Ishikawa (cell line): ENCODE results near the gene KIF1C.

Experiments
- CEBPB ChIP-seq: IDR thresholded peaks from 2 replicates; pipeline ENCODE4 v1.6.1; 2012
- EP300 ChIP-seq: IDR thresholded peaks from 2 replicates; pipeline ENCODE4 v1.6.1; 2012; ENCODE audit warnings: borderline replicate concordance
- NFIC ChIP-seq: IDR thresholded peaks from 2 replicates; pipeline ENCODE4 v1.6.1; 2012
- RAD21 ChIP-seq: IDR thresholded peaks from 2 replicates; pipeline ENCODE4 v1.6.1; 2012; ENCODE audit warnings: low read depth
- REST ChIP-seq: IDR thresholded peaks from 2 replicates; pipeline ENCODE4 v1.6.1; 2012; ENCODE audit warnings: low read depth, mild to moderate bottlenecking
- TAF1 ChIP-seq: IDR thresholded peaks from 2 replicates; pipeline ENCODE4 v1.6.1; 2012; ENCODE audit warnings: low read depth, mild to moderate bottlenecking
- TEAD4 ChIP-seq: IDR thresholded peaks from 2 replicates; pipeline ENCODE4 v1.6.1; 2012
- YY1 ChIP-seq: IDR thresholded peaks from 2 replicates; pipeline ENCODE4 v1.6.1; 2012; ENCODE audit warnings: low read depth
- ZBTB7A ChIP-seq: IDR thresholded peaks from 2 replicates; pipeline ENCODE4 v1.6.1; 2012; ENCODE audit warnings: low read depth
- TF ChIP-seq, protein P1 (sequence below): IDR thresholded peaks from 2 replicates; pipeline ENCODE4 v1.6.1; 2012

GRCh38 chr17:4972752-4973151 lies 25.0 kb upstream of the KIF1C start:
- TF ChIP-seq TAF1 (no peak), RAD21 (no peak), REST (no peak), CEBPB (no peak), EP300 (no peak), TEAD4 (no peak), YY1 (no peak), NFIC (no peak), ZBTB7A (no peak)
- TF ChIP-seq, protein P1, sequence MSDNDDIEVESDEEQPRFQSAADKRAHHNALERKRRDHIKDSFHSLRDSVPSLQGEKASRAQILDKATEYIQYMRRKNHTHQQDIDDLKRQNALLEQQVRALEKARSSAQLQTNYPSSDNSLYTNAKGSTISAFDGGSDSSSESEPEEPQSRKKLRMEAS = no peak
